ENCODE results near the gene LRG1. TPM values are rescaled to one million over a fixed set of nuclear protein-coding genes. Genes with fewer than 3 reads are reported as not detected.

LRG1 gene
- total RNA-seq, 1 experiment from 2014 or later, result 0.81 TPM

GRCh38 chr19:4580021-4580901 lies 40.4 kb upstream of the LRG1 start (continued):
- TF ChIP-seq ZNF281 (CRISPR knock-in tag; IDR thresholded peaks at IDR 0.05) (no peak), GTF2I (CRISPR knock-in tag; conservative IDR thresholded peaks at IDR 0.05) (peak; percentile 71), NR2C2 (CRISPR knock-in tag; IDR thresholded peaks at IDR 0.05) (no peak), ZNF425 (CRISPR knock-in tag; conservative IDR thresholded peaks at IDR 0.05) (no peak), HMGA2 (CRISPR knock-in tag; IDR thresholded peaks at IDR 0.05) (no peak), RORB (CRISPR knock-in tag; IDR thresholded peaks at IDR 0.05) (no peak), KAT7 (CRISPR knock-in tag; IDR thresholded peaks at IDR 0.05; ENCODE audit: borderline replicate concordance) (no peak)

- peaks cover 24% of the 10 kb centered on the region for H3K27me3 Mint-ChIP-seq (ENCODE audit: low read depth)
Measured at GRCh38 chr19:4579389-4579788, 39.6 kb upstream of the LRG1 start.

More at GRCh38 chr19:4579389-4579788, 39.6 kb upstream of the LRG1 start:
- ATAC-seq (no peak), DNase-seq (ENCODE audit: low spot score) (no peak)
- Mint-ChIP-seq H3K4me3 (peak overlapping the region; percentile 75), H3K36me3 (no peaks in the 10 kb centered on the region), H3K27ac (no peak overlapping the region), H3K4me1 (peaks cover 30% of the 10 kb centered on the region), H3K9me3 (no peaks in the 10 kb centered on the region)
- POLR2A ChIA-PET, result no interaction called here
- no peak for TF ChIP-seq GTF2I (CRISPR knock-in tag; conservative IDR thresholded peaks at IDR 0.05)
- TF ChIP-seq CBFB (CRISPR knock-in tag; IDR thresholded peaks at IDR 0.05; ENCODE audit: low read depth), result no peak
- TF ChIP-seq ZNF219 (CRISPR knock-in tag; IDR thresholded peaks at IDR 0.05; ENCODE audit: borderline replicate concordance), result no peak
- TF ChIP-seq ZSCAN18 (CRISPR knock-in tag; IDR thresholded peaks at IDR 0.05), result no peak
- TF ChIP-seq ZNF423 (CRISPR knock-in tag; IDR thresholded peaks at IDR 0.05), result no peak
- TF ChIP-seq MAX (CRISPR knock-in tag; IDR thresholded peaks at IDR 0.05), result no peak
- TF ChIP-seq IRF2 (CRISPR knock-in tag; IDR thresholded peaks at IDR 0.05; ENCODE audit: borderline replicate concordance, low read depth), result no peak
- no peak for TF ChIP-seq ZNF263 (CRISPR knock-in tag; IDR thresholded peaks at IDR 0.05; ENCODE audit: low read depth)
- no peak for TF ChIP-seq SMAD4 (CRISPR knock-in tag; IDR thresholded peaks at IDR 0.05)
- TF ChIP-seq GABPB1 (CRISPR knock-in tag; IDR thresholded peaks at IDR 0.05), result no peak
- TF ChIP-seq USF2 (CRISPR knock-in tag; IDR thresholded peaks at IDR 0.05), result no peak
- TF ChIP-seq CTCF (IDR thresholded peaks at IDR 0.05), result no peak
- TF ChIP-seq ZNF512 (CRISPR knock-in tag; IDR thresholded peaks at IDR 0.05; ENCODE audit: borderline replicate concordance), result no peak
- TF ChIP-seq FOXK1 (CRISPR knock-in tag; IDR thresholded peaks at IDR 0.05), result no peak
- TF ChIP-seq ZBTB21 (CRISPR knock-in tag; IDR thresholded peaks at IDR 0.05; ENCODE audit: borderline replicate concordance), result no peak
- CTCF ChIA-PET, result interaction anchor here (0.5 to 3.6 kb wide), 12 partner anchors 7 to 57 kb away, joined by 3 to 32 read pairs (median 6); no protein-coding TSS in a partner anchor

All from WTC11 (cell line).